ENCODE measurements around the gene CHRNA9. TPM values are rescaled to one million over a fixed set of nuclear protein-coding genes. Genes with fewer than 3 reads are reported as not detected.

The CHRNA9 gene
- total RNA-seq, 1 donor, result 0.09 TPM

- TF ChIP-seq, protein P1, sequence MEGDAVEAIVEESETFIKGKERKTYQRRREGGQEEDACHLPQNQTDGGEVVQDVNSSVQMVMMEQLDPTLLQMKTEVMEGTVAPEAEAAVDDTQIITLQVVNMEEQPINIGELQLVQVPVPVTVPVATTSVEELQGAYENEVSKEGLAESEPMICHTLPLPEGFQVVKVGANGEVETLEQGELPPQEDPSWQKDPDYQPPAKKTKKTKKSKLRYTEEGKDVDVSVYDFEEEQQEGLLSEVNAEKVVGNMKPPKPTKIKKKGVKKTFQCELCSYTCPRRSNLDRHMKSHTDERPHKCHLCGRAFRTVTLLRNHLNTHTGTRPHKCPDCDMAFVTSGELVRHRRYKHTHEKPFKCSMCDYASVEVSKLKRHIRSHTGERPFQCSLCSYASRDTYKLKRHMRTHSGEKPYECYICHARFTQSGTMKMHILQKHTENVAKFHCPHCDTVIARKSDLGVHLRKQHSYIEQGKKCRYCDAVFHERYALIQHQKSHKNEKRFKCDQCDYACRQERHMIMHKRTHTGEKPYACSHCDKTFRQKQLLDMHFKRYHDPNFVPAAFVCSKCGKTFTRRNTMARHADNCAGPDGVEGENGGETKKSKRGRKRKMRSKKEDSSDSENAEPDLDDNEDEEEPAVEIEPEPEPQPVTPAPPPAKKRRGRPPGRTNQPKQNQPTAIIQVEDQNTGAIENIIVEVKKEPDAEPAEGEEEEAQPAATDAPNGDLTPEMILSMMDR (IDR thresholded peaks at IDR 0.05; ENCODE audit: insufficient read depth, low read length), result no peak
- no peak for DNase-seq (ENCODE audit: low read depth)
- no peak overlapping the region for H3K4me3 ChIP-seq (ENCODE audit: low read depth, low read length)
Measured at GRCh38 chr4:40328383-40328782, 6.8 kb upstream of the CHRNA9 start.

GRCh38 chr4:40329805-40330204 is 5.3 kb upstream of the CHRNA9 start:
- H3K4me3 ChIP-seq (ENCODE audit: low read depth, low read length), result no peak overlapping the region
- DNase-seq (ENCODE audit: low read depth), result no peak
- TF ChIP-seq, protein P1 (IDR thresholded peaks at IDR 0.05; ENCODE audit: insufficient read depth, low read length), result no peak

DNA sequence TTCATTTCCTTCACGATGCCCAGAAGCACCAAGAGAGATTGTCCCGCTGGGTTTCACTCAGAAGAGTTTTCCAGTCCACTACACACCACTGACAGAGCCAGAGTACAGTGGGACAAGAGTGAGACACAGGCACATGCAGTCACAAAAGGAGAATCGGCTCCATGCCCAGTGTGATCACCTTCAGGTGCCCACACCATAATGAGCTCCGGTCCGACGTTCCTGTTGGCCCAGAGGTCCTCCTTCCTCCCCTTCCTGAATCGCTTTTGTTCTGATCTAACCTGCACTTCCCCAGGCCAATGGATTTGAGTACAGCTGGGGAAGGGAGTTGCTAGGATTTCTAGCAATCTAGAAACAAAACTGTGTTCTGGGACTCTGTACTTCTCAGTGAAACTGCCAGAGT is 4.6 kb upstream of the CHRNA9 start:
- H3K4me3 ChIP-seq (ENCODE audit: low read depth, low read length), result no peak overlapping the region
- TF ChIP-seq, protein P1 (IDR thresholded peaks at IDR 0.05; ENCODE audit: insufficient read depth, low read length), result no peak
- no peak for DNase-seq (ENCODE audit: low read depth)

- TF ChIP-seq, protein P1 (IDR thresholded peaks at IDR 0.05; ENCODE audit: insufficient read depth, low read length), result no peak
- peak; percentile 20 for DNase-seq (ENCODE audit: low read depth)
- H3K4me3 ChIP-seq (ENCODE audit: low read depth, low read length), result no peak overlapping the region
Measured at GRCh38 chr4:40331101-40331745, 3.9 kb upstream of the CHRNA9 start.

GRCh38 chr4:40331961-40332360 is 3.2 kb upstream of the CHRNA9 start:
- no peak for DNase-seq (ENCODE audit: low read depth)
- H3K4me3 ChIP-seq (ENCODE audit: low read depth, low read length), result no peak overlapping the region
- TF ChIP-seq, protein P1 (IDR thresholded peaks at IDR 0.05; ENCODE audit: insufficient read depth, low read length), result no peak

DNA sequence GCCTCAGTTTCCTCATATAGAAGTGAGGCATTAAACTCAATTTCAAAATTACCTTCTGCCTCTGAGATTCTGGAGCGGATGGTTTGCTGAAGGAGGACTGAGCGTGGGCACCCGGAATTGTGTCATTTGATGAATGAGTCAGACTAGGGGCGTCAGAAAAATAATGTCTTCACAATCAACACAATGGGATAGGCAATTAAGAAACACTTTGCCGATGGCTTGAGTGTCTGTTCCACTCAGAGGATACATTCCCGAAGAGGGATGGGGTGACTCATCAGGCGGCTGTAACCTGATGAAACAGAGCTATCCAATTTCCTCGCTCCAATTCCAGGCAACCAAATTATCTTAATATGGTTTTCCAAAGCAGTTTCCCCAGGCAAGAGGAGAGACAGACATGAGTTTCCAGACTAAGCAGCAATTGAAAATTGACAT is 1.2 kb upstream of the CHRNA9 start:
- peak; percentile 79 for DNase-seq (ENCODE audit: low read depth)
- no peak overlapping the region for H3K4me3 ChIP-seq (ENCODE audit: low read depth, low read length)
- TF ChIP-seq, protein P1 (IDR thresholded peaks at IDR 0.05; ENCODE audit: insufficient read depth, low read length), result no peak

GRCh38 chr4:40335525-40335894 is 377 bp downstream of the CHRNA9 start:
- H3K4me3 ChIP-seq (ENCODE audit: low read depth, low read length), result no peak overlapping the region
- TF ChIP-seq, protein P1 (IDR thresholded peaks at IDR 0.05; ENCODE audit: insufficient read depth, low read length), result no peak
- peak; percentile 30 for DNase-seq (ENCODE audit: low read depth)

Measured in fibroblast of the aortic adventitia (primary cell).